IMR-90 (cell line): ENCODE data around the gene LAGE3. TPM values are rescaled to one million over a fixed set of nuclear protein-coding genes. Genes with fewer than 3 reads are reported as not detected.
A peak's percentile ranks its signal among the peaks of the same experiment; 100 is the strongest.

Experiments used
- ATAC-seq: fragments of 200-7000 bp; cut with Tn5 transposase; 2 replicates; pipeline ENCODE4 v1.9.1; 2020; ENCODE audit warnings: low read depth, mild to moderate bottlenecking, moderate library complexity
- BruUV-seq: library from RNA; stranded (reverse); fragments of 400-500 nt; replicated peaks from 2 replicates; lab custom pipeline; 2021; lab: Mats Ljungman, UMichigan
- CTCF ChIA-PET: fragments of 300-600 bp; formaldehyde crosslinking; extraction: SDS; loops from one replicate; lab custom pipeline; 2021; ENCODE audit warnings: antibody characterized with exemption; lab: Yijun Ruan, JAX
- POLR2A ChIA-PET: fragments of 300-600 bp; sonication (Branson Sonifier 250); formaldehyde crosslinking; loops from one replicate; lab custom pipeline; 2022; ENCODE audit warnings: antibody characterized with exemption; ENCODE audit not compliant: unreplicated experiment; lab: Charles Lee
- DNase-seq: peaks from one replicate; pipeline ENCODE4 v3.0.0; 2013
- H2AFZ ChIP-seq: replicated peaks from 2 replicates; pipeline ENCODE3; 2013; ENCODE audit warnings: low read length, mild to moderate bottlenecking; ENCODE audit not compliant: poor library complexity
- H2AK5ac ChIP-seq: 2 replicates; pipeline ENCODE4 v1.6.1; 2013; ENCODE audit warnings: low read depth, low read length, inconsistent platforms
- H2AK9ac ChIP-seq: replicated peaks from 2 replicates; pipeline ENCODE3; 2013; ENCODE audit warnings: mild to moderate bottlenecking, low read depth, low read length, moderate library complexity; ENCODE audit not compliant: poor library complexity
- H2BK120ac ChIP-seq: 2 replicates; pipeline ENCODE4 v1.6.1; 2013; ENCODE audit warnings: low read depth, low read length, inconsistent platforms
- H2BK15ac ChIP-seq: 3 replicates; pipeline ENCODE4 v1.6.1; 2013; ENCODE audit warnings: low read depth, low read length, inconsistent platforms
- H2BK20ac ChIP-seq: 2 replicates; pipeline ENCODE4 v1.6.1; 2013; ENCODE audit warnings: low read depth, mild to moderate bottlenecking, inconsistent platforms, low read length, moderate library complexity
- H2BK5ac ChIP-seq: 2 replicates; pipeline ENCODE4 v1.6.1; 2013; ENCODE audit warnings: mild to moderate bottlenecking, low read depth, low read length, inconsistent platforms; ENCODE audit not compliant: poor library complexity, severe bottlenecking
- H3K14ac ChIP-seq: replicated peaks from 2 replicates; pipeline ENCODE4 v1.6.1; 2013; ENCODE audit warnings: low read depth, low read length, inconsistent platforms
- H3K18ac ChIP-seq: 2 replicates; pipeline ENCODE4 v1.6.1; 2013; ENCODE audit warnings: low read depth, low read length, control low read depth
- H3K23ac ChIP-seq: 2 replicates; pipeline ENCODE4 v1.6.1; 2013; ENCODE audit warnings: low read depth, low read length, inconsistent platforms
- H3K27ac ChIP-seq: 2 replicates; pipeline ENCODE4 v1.5.1; 2013; ENCODE audit warnings: mild to moderate bottlenecking, control low read depth, low read length; ENCODE audit not compliant: insufficient read depth
- H3K27me3 ChIP-seq: 2 replicates; pipeline ENCODE4 v1.6.1; 2013; ENCODE audit warnings: low read length; ENCODE audit not compliant: control insufficient read depth, insufficient read depth
- H3K36me3 ChIP-seq: 2 replicates; pipeline ENCODE4 v1.6.1; 2013; ENCODE audit warnings: low read length, mixed read lengths; ENCODE audit not compliant: control insufficient read depth, insufficient read depth
- H3K4ac ChIP-seq: 2 replicates; pipeline ENCODE4 v1.6.1; 2013; ENCODE audit warnings: low read depth, low read length, inconsistent platforms
- H3K4me1 ChIP-seq: 2 replicates; pipeline ENCODE4 v1.6.1; 2013; ENCODE audit warnings: low read length, mixed read lengths; ENCODE audit not compliant: control insufficient read depth, insufficient read depth
- H3K4me2 ChIP-seq: 2 replicates; pipeline ENCODE4 v1.6.1; 2013; ENCODE audit warnings: low read depth, mild to moderate bottlenecking, control low read depth, low read length, moderate library complexity
- H3K4me3 ChIP-seq: 2 replicates; pipeline ENCODE4 v1.5.1; 2013; ENCODE audit warnings: low read depth, mild to moderate bottlenecking, control low read depth, low read length, moderate library complexity; ENCODE audit not compliant: insufficient read depth
- H3K56ac ChIP-seq: 2 replicates; pipeline ENCODE4 v1.6.1; 2013; ENCODE audit warnings: low read length, inconsistent platforms; ENCODE audit not compliant: insufficient read depth; ENCODE audit errors: extremely low read depth
- H3K79me1 ChIP-seq, 2 experiments: 2 replicates each; pipeline ENCODE4 v1.6.1; 2013; ENCODE audit warnings: low read length in 2 of 2, inconsistent platforms in 1 of 2, low read depth in 1 of 2
- H3K9ac ChIP-seq: 2 replicates; pipeline ENCODE4 v1.6.1; 2013; ENCODE audit warnings: low read depth, low read length, control low read depth
- H3K9me1 ChIP-seq: 2 replicates; pipeline ENCODE4 v1.6.1; 2013; ENCODE audit warnings: low read length, inconsistent platforms; ENCODE audit not compliant: insufficient read depth
- H3K9me3 ChIP-seq: 2 replicates; pipeline ENCODE4 v1.6.1; 2013; ENCODE audit warnings: low read length; ENCODE audit not compliant: control insufficient read depth, insufficient read depth
- H4K20me1 ChIP-seq: 2 replicates; pipeline ENCODE4 v1.6.1; 2013; ENCODE audit warnings: low read length, inconsistent platforms; ENCODE audit not compliant: insufficient read depth
- H4K5ac ChIP-seq: 2 replicates; pipeline ENCODE4 v1.6.1; 2013; ENCODE audit warnings: mild to moderate bottlenecking, low read depth, low read length, control low read depth
- H4K8ac ChIP-seq, 2 experiments: 2 replicates each; pipeline ENCODE4 v1.6.1; 2013; ENCODE audit warnings: low read depth in 2 of 2, low read length in 2 of 2, control low read depth in 1 of 2, inconsistent platforms in 1 of 2
- H4K91ac ChIP-seq: 2 replicates; pipeline ENCODE4 v1.6.1; 2013; ENCODE audit warnings: low read depth, low read length, inconsistent platforms; ENCODE audit not compliant: insufficient read depth
- CEBPB ChIP-seq: IDR thresholded peaks from 2 replicates; pipeline ENCODE4 v1.6.1; 2012; ENCODE audit warnings: low read depth, low read length, improper control_type of control experiment
- MAFK ChIP-seq: IDR thresholded peaks from 2 replicates; pipeline ENCODE4 v1.6.1; 2012; ENCODE audit warnings: low read depth, low read length, improper control_type of control experiment
- MAZ ChIP-seq: IDR thresholded peaks from 2 replicates; pipeline ENCODE4 v1.6.1; 2012; ENCODE audit warnings: low read depth, mild to moderate bottlenecking, low read length, improper control_type of control experiment, moderate library complexity, borderline replicate concordance
- POLR2A ChIP-seq: IDR thresholded peaks from 2 replicates; pipeline ENCODE4 v1.6.1; 2012; ENCODE audit warnings: mild to moderate bottlenecking, low read depth, low read length
- RAD21 ChIP-seq: IDR thresholded peaks from 2 replicates; pipeline ENCODE4 v1.6.1; 2012; ENCODE audit warnings: low read length, improper control_type of control experiment
- SMC3 ChIP-seq: fragments of 150-350 bp; IDR thresholded peaks from 2 replicates; pipeline ENCODE4 v1.6.1; 2016; ENCODE audit warnings: low read depth, mild to moderate bottlenecking, antibody characterized with exemption, low read length, moderate library complexity
- WGBS, 2 experiments: methylation state at CpG; one replicate each; pipeline versions ENCODE4 v1.1.5 to v1.1.7; 2013; ENCODE audit warnings: missing lambda C conversion rate in 2 of 2; ENCODE audit not compliant: insufficient read length in 1 of 2; ENCODE audit errors: extremely low coverage in 2 of 2; 5-methylcytosine and 5-hydroxymethylcytosine counted together
- dilution Hi-C: fragments of 300-500 bp; cut with HindIII; formaldehyde crosslinking; loops from one replicate; pipeline ENCODE4 v1.14.3; 2018; ENCODE audit warnings: low sequenced_read_pairs; ENCODE audit not compliant: unreplicated experiment
- in situ Hi-C: fragments of 300-500 bp; cut with MboI; formaldehyde crosslinking; loops from 3 replicates; pipeline ENCODE4 v1.14.3; 2019; ENCODE audit warnings: low sequenced_read_pairs, inconsistent platforms, mixed read lengths
- intact Hi-C: fragments of 100-400 bp; cut with micrococcal nuclease; formaldehyde crosslinking; loops from 2 replicates; pipeline ENCODE4 v1.10.0; 2022
- polyA plus RNA-seq, 3 experiments: library from polyadenylated mRNA; depleted of rRNA; stranded (reverse); fragments of >200 nt; gene quantifications; 2 replicates each; pipeline ENCODE4 v1.2.3, GENCODE V29; 2012; ENCODE audit warnings: low replicate concordance in 1 of 3
- total RNA-seq: library from RNA; depleted of rRNA; stranded (reverse); fragments of >200 nt; gene quantifications from 2 replicates; pipeline ENCODE4 v1.2.3, GENCODE V29; 2012
- TF ChIP-seq, protein P1 (sequence below): fragments of 150-350 bp; IDR thresholded peaks from 2 replicates; pipeline ENCODE4 v1.6.1; 2017; ENCODE audit warnings: mild to moderate bottlenecking, antibody characterized with exemption, low read length, low read depth
- TF ChIP-seq, protein P2 (sequence below): fragments of 150-350 bp; IDR thresholded peaks from 2 replicates; pipeline ENCODE4 v1.6.1; 2016; ENCODE audit warnings: low read depth, mild to moderate bottlenecking, low read length, moderate library complexity, borderline replicate concordance
- TF ChIP-seq, protein P3 (sequence below): conservative IDR thresholded peaks from 2 replicates; pipeline ENCODE4 v1.5.1; 2012; ENCODE audit warnings: mild to moderate bottlenecking, low read depth, low read length, improper control_type of control experiment

LAGE3 gene
- total and polyA plus RNA-seq, 2 of the 4 experiments (the other 2 are of a cell fraction): 3.6 to 14.8 TPM

DNA sequence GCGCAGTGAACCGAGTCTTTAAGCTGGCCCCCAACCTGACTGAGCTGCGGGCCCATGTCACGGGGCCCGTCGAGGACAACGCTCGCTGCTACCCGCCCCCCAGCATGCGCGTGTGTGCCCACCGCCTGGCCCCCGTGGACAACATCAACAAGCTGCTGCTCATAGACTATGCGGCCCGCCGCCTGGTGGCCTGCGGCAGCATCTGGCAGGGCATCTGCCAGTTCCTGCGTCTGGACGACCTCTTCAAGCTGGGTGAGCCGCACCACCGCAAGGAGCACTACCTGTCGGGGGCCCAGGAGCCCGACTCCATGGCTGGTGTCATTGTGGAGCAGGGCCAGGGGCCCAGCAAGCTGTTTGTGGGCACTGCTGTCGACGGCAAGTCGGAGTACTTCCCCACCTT, 18.8 kb downstream of the LAGE3 start:
- no peak for ATAC-seq
- H3K27me3 ChIP-seq: no peaks in the 10 kb centered on the region
- peaks cover 0 to 16% of the 10 kb centered on the region in 2 experiments; a peak in 3 of 4 replicates for H3K79me1 ChIP-seq
- H2BK15ac ChIP-seq: no peak overlapping the region
- no peak overlapping the region for H2BK5ac ChIP-seq
- H2AFZ ChIP-seq: no peak overlapping the region
- H3K36me3 ChIP-seq: peaks cover 43% of the 10 kb centered on the region
- no peak overlapping the region for H4K8ac ChIP-seq
- no peak overlapping the region for H2BK120ac ChIP-seq
- H4K5ac ChIP-seq: no peak overlapping the region
- TF ChIP-seq, protein P1, sequence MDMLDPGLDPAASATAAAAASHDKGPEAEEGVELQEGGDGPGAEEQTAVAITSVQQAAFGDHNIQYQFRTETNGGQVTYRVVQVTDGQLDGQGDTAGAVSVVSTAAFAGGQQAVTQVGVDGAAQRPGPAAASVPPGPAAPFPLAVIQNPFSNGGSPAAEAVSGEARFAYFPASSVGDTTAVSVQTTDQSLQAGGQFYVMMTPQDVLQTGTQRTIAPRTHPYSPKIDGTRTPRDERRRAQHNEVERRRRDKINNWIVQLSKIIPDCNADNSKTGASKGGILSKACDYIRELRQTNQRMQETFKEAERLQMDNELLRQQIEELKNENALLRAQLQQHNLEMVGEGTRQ: no peak
- TF ChIP-seq, protein P2, sequence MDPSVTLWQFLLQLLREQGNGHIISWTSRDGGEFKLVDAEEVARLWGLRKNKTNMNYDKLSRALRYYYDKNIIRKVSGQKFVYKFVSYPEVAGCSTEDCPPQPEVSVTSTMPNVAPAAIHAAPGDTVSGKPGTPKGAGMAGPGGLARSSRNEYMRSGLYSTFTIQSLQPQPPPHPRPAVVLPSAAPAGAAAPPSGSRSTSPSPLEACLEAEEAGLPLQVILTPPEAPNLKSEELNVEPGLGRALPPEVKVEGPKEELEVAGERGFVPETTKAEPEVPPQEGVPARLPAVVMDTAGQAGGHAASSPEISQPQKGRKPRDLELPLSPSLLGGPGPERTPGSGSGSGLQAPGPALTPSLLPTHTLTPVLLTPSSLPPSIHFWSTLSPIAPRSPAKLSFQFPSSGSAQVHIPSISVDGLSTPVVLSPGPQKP: no peak
- TF ChIP-seq, protein P3, sequence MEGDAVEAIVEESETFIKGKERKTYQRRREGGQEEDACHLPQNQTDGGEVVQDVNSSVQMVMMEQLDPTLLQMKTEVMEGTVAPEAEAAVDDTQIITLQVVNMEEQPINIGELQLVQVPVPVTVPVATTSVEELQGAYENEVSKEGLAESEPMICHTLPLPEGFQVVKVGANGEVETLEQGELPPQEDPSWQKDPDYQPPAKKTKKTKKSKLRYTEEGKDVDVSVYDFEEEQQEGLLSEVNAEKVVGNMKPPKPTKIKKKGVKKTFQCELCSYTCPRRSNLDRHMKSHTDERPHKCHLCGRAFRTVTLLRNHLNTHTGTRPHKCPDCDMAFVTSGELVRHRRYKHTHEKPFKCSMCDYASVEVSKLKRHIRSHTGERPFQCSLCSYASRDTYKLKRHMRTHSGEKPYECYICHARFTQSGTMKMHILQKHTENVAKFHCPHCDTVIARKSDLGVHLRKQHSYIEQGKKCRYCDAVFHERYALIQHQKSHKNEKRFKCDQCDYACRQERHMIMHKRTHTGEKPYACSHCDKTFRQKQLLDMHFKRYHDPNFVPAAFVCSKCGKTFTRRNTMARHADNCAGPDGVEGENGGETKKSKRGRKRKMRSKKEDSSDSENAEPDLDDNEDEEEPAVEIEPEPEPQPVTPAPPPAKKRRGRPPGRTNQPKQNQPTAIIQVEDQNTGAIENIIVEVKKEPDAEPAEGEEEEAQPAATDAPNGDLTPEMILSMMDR: no peak
- TF ChIP-seq MAZ (no peak), CEBPB (no peak), POLR2A (no peak), RAD21 (no peak), SMC3 (no peak), MAFK (no peak)
- ChIA-PET CTCF (interaction anchor here (1.9 kb wide), 1 partner anchor 67 kb away, joined by 5 read pairs; no protein-coding TSS in a partner anchor), POLR2A (no interaction called here)
- WGBS, 2 experiments: 85% methylated on average over 16 of the region's 26 CpGs; no CpG with 5 or more reads in 1 of the 2 experiments
- no peak for DNase-seq
- H3K4me3 ChIP-seq: peak overlapping the region; percentile 74
- H2BK20ac ChIP-seq: no peak overlapping the region
- H3K9ac ChIP-seq: no peak overlapping the region; the same call in 1 of the 2 replicates
- no peak overlapping the region for H3K18ac ChIP-seq
- H2AK5ac ChIP-seq: no peak overlapping the region
- peaks cover 39% of the 10 kb centered on the region for H4K20me1 ChIP-seq
- peaks cover 4% of the 10 kb centered on the region; the same call in 1 of the 2 replicates for H3K4me1 ChIP-seq
- H3K4me2 ChIP-seq: peak overlapping the region; percentile 83; the same call in 1 of the 2 replicates
- intact Hi-C loops (no loop called here), dilution Hi-C loops (no loop called here), in situ Hi-C loops (no loop called here)
- H3K56ac ChIP-seq: no peak overlapping the region
- no peak overlapping the region; the same call in 1 of the 2 replicates for H3K23ac ChIP-seq
- no TSS peak for BruUV-seq
- no peak overlapping the region for H2AK9ac ChIP-seq
- H3K27ac ChIP-seq: no peak overlapping the region; the same call in 1 of the 2 replicates
- H3K9me3 ChIP-seq: no peaks in the 10 kb centered on the region; the same call in 1 of the 2 replicates
- H3K4ac ChIP-seq: no peak overlapping the region
- H3K9me1 ChIP-seq: no peaks in the 10 kb centered on the region
- no peak overlapping the region for H4K91ac ChIP-seq
- H3K14ac ChIP-seq: no peak overlapping the region
